H1 (cell line): ENCODE measurements around the gene AOPEP. TPM values are rescaled to one million over a fixed set of nuclear protein-coding genes. Genes with fewer than 3 reads are reported as not detected.

Source experiments
- CTCF ChIA-PET: fragments of 300-600 bp; sonication (Branson Sonifier 250); formaldehyde crosslinking; loops from one replicate; lab custom pipeline; 2021; ENCODE audit not compliant: partially characterized antibody; lab: Charles Lee
- POLR2A ChIA-PET: fragments of 300-600 bp; sonication (Branson Sonifier 250); formaldehyde crosslinking; loops from one replicate; lab custom pipeline; 2021; ENCODE audit warnings: inconsistent platforms; ENCODE audit not compliant: partially characterized antibody; lab: Charles Lee
- DNase-seq, 2 experiments: peaks; one replicate each; pipeline versions ENCODE4 v3.0.0 to v3.0.0-alpha.2; 2010 to 2022; ENCODE audit warnings: low spot score in 2 of 2, low read depth in 1 of 2, mixed read lengths in 1 of 2
- FAIRE-seq: peaks from 2 replicates; lab custom pipeline; 2011; peaks lifted over from hg19 to GRCh38; lab: Jason Lieb, UNC
- H2AFZ ChIP-seq: 2 replicates; pipeline ENCODE4 v1.8.1; 2012; ENCODE audit warnings: low read length, inconsistent platforms
- H2AK5ac ChIP-seq: 2 replicates; pipeline ENCODE4 v1.6.1; 2013; ENCODE audit warnings: low read depth, low read length
- H2BK120ac ChIP-seq: replicated peaks from 2 replicates; pipeline ENCODE3; 2013; ENCODE audit warnings: low read depth, low read length, inconsistent platforms
- H2BK12ac ChIP-seq: 2 replicates; pipeline ENCODE4 v1.6.1; 2013; ENCODE audit warnings: low read depth, low read length
- H2BK15ac ChIP-seq: 2 replicates; pipeline ENCODE4 v1.6.1; 2013; ENCODE audit warnings: low read length
- H2BK20ac ChIP-seq: 2 replicates; pipeline ENCODE4 v1.6.1; 2013; ENCODE audit warnings: low read length
- H2BK5ac ChIP-seq: 2 replicates; pipeline ENCODE4 v1.6.1; 2013; ENCODE audit warnings: low read depth, low read length
- H3K14ac ChIP-seq: 2 replicates; pipeline ENCODE4 v1.6.1; 2013; ENCODE audit warnings: inconsistent platforms; ENCODE audit not compliant: insufficient read length
- H3K18ac ChIP-seq: 2 replicates; pipeline ENCODE4 v1.6.1; 2013; ENCODE audit warnings: low read length; ENCODE audit errors: extremely low read depth
- H3K23ac ChIP-seq: 2 replicates; pipeline ENCODE4 v1.6.1; 2013; ENCODE audit warnings: inconsistent platforms; ENCODE audit not compliant: insufficient read length
- H3K23me2 ChIP-seq: 2 replicates; pipeline ENCODE4 v1.6.1; 2013; ENCODE audit warnings: low read depth, low read length
- H3K27ac ChIP-seq: 2 replicates; pipeline ENCODE4 v1.6.1; 2011; ENCODE audit warnings: low read depth, low read length, inconsistent platforms
- H3K27me3 ChIP-seq, 4 experiments: replicated peaks in 1 of 4; 1 replicate in 1 of 4; 2 replicates in 3 of 4; pipeline versions ENCODE4 v1.6.1 to v1.8.1; 2011 to 2013; ENCODE audit warnings: low read length in 3 of 4, mild to moderate bottlenecking in 3 of 4, inconsistent platforms in 2 of 4, mixed read lengths in 2 of 4, moderate library complexity in 1 of 4; ENCODE audit not compliant: control insufficient read depth in 3 of 4, insufficient read depth in 3 of 4; ENCODE audit errors: extremely low read depth in 1 of 4
- H3K36me3 ChIP-seq, 4 experiments: 2 replicates each; pipeline versions ENCODE4 v1.6.1 to v1.8.1; 2011 to 2013; ENCODE audit warnings: mild to moderate bottlenecking in 4 of 4, low read length in 3 of 4, moderate library complexity in 2 of 4, control low read depth in 1 of 4, inconsistent platforms in 1 of 4; ENCODE audit not compliant: insufficient read depth in 4 of 4, control insufficient read depth in 2 of 4
- H3K4ac ChIP-seq: replicated peaks from 2 replicates; pipeline ENCODE3; 2013; ENCODE audit warnings: low read length, low read depth, mixed read lengths, inconsistent platforms; ENCODE audit not compliant: insufficient read length
- H3K4me1 ChIP-seq, 4 experiments: replicated peaks in 1 of 4; 1 replicate in 1 of 4; 2 replicates in 3 of 4; pipeline versions ENCODE4 v1.6.1 to v1.8.1; 2011 to 2013; ENCODE audit warnings: low read length in 3 of 4, inconsistent platforms in 2 of 4, mixed read lengths in 1 of 4; ENCODE audit not compliant: insufficient read depth in 4 of 4, control insufficient read depth in 3 of 4
- H3K4me2 ChIP-seq, 2 experiments: 2 replicates each; pipeline versions ENCODE4 v1.6.1 to v1.8.1; 2011 to 2013; ENCODE audit warnings: low read depth in 2 of 2, low read length in 2 of 2, control low read depth in 1 of 2, inconsistent platforms in 1 of 2, mild to moderate bottlenecking in 1 of 2; ENCODE audit not compliant: insufficient read depth in 1 of 2
- H3K4me3 ChIP-seq, 4 experiments: fragments of 200-600, 300-600 bp in 1 of 4; sonication (generic), shearing (Covaris generic), sonication (Bioruptor Twin) in 1 of 4; 2 replicates each; pipeline versions ENCODE4 v1.5.1 to v1.8.1; 2011 to 2016; ENCODE audit warnings: low read length in 4 of 4, low read depth in 3 of 4, control low read depth in 2 of 4, inconsistent platforms in 2 of 4, mild to moderate bottlenecking in 2 of 4, mixed read lengths in 1 of 4, moderate library complexity in 1 of 4; ENCODE audit not compliant: insufficient read depth in 2 of 4; ENCODE audit errors: extremely low read depth in 1 of 4
- H3K56ac ChIP-seq: replicated peaks from 2 replicates; pipeline ENCODE3; 2013; ENCODE audit warnings: low read depth, mild to moderate bottlenecking, mixed read lengths, low read length, inconsistent platforms; ENCODE audit not compliant: insufficient read length
- H3K79me1 ChIP-seq: 2 replicates; pipeline ENCODE4 v1.6.1; 2013; ENCODE audit warnings: low read depth, low read length, control low read depth
- H3K79me2 ChIP-seq, 2 experiments: 2 replicates each; pipeline versions ENCODE4 v1.6.1 to v1.8.1; 2012 to 2013; ENCODE audit warnings: low read length in 2 of 2, mild to moderate bottlenecking in 2 of 2, inconsistent platforms in 1 of 2; ENCODE audit not compliant: insufficient read depth in 2 of 2, control insufficient read depth in 1 of 2
- H3K9ac ChIP-seq, 4 experiments: replicated peaks in 1 of 4; 1 replicate in 1 of 4; 2 replicates in 3 of 4; pipeline versions ENCODE4 v1.6.1 to v1.8.1; 2011 to 2013; ENCODE audit warnings: low read depth in 3 of 4, low read length in 3 of 4, control low read depth in 2 of 4, mild to moderate bottlenecking in 2 of 4, moderate library complexity in 2 of 4, inconsistent platforms in 1 of 4; ENCODE audit errors: extremely low read depth in 1 of 4
- H3K9me3 ChIP-seq, 2 experiments: 2 replicates each; pipeline versions ENCODE4 v1.6.1 to v1.8.1; 2012 to 2013; ENCODE audit warnings: mild to moderate bottlenecking in 2 of 2, moderate library complexity in 2 of 2, control low read depth in 1 of 2, inconsistent platforms in 1 of 2, low read depth in 1 of 2, low read length in 1 of 2, mixed read lengths in 1 of 2; ENCODE audit not compliant: insufficient read depth in 2 of 2
- H4K20me1 ChIP-seq, 2 experiments: replicated peaks in 1 of 2; 2 replicates each; pipeline versions ENCODE3 to v1.8.1; 2011 to 2013; ENCODE audit warnings: inconsistent platforms in 2 of 2, low read length in 2 of 2, mild to moderate bottlenecking in 1 of 2; ENCODE audit not compliant: insufficient read depth in 2 of 2, control insufficient read depth in 1 of 2
- H4K5ac ChIP-seq: 2 replicates; pipeline ENCODE4 v1.6.1; 2013; ENCODE audit warnings: low read length, low read depth, mixed read lengths, inconsistent platforms; ENCODE audit not compliant: insufficient read length
- H4K8ac ChIP-seq: 2 replicates; pipeline ENCODE4 v1.8.0; 2013; ENCODE audit warnings: mild to moderate bottlenecking, moderate library complexity, low read length, inconsistent platforms; ENCODE audit not compliant: insufficient read depth; ENCODE audit errors: extremely low read depth
- H4K91ac ChIP-seq: replicated peaks from 2 replicates; pipeline ENCODE3; 2013; ENCODE audit warnings: low read length, mixed read lengths, inconsistent platforms; ENCODE audit not compliant: insufficient read length
- ATF2 ChIP-seq: IDR thresholded peaks from 2 replicates; pipeline ENCODE4 v1.6.1; 2012; ENCODE audit warnings: low read length, inconsistent platforms
- BCL11A ChIP-seq, 2 experiments: IDR thresholded peaks; one replicate each; pipeline ENCODE4 v1.6.1; 2011; ENCODE audit warnings: low read depth in 2 of 2, low read length in 2 of 2, mild to moderate bottlenecking in 2 of 2
- POU5F1 ChIP-seq: IDR thresholded peaks from 2 replicates; pipeline ENCODE4 v1.6.1; 2011; ENCODE audit warnings: low read depth, mild to moderate bottlenecking, low read length, moderate library complexity
- RFX5 ChIP-seq: IDR thresholded peaks from 2 replicates; pipeline ENCODE4 v1.6.1; 2011; ENCODE audit warnings: low read depth, low read length, improper control_type of control experiment, borderline replicate concordance
- RNF2 ChIP-seq: fragments of 200-900, 300-1000 bp; sonication (generic); IDR thresholded peaks from 2 replicates; pipeline ENCODE4 v1.7.1; 2016; ENCODE audit warnings: borderline replicate concordance, low read depth, mild to moderate bottlenecking, antibody characterized with exemption, low read length; ENCODE audit not compliant: poor library complexity, severe bottlenecking; ENCODE audit errors: missing control alignments
- SIRT6 ChIP-seq: IDR thresholded peaks from one replicate; pipeline ENCODE4 v1.7.1; 2012; ENCODE audit warnings: low read length, inconsistent platforms
- SRF ChIP-seq: IDR thresholded peaks from 2 replicates; pipeline ENCODE4 v1.6.1; 2011; ENCODE audit warnings: mild to moderate bottlenecking, low read depth, low read length, moderate library complexity
- TAF1 ChIP-seq: IDR thresholded peaks from 2 replicates; pipeline ENCODE4 v1.6.1; 2011; ENCODE audit warnings: mild to moderate bottlenecking, low read depth, low read length
- TAF7 ChIP-seq: optimal IDR thresholded peaks from 2 replicates; pipeline ENCODE3; 2011; ENCODE audit warnings: low read depth, mild to moderate bottlenecking, inconsistent platforms, low read length, moderate library complexity, borderline replicate concordance
- WGBS, 2 experiments: shearing (Covaris generic) in 1 of 2; methylation state at CpG; one replicate each; pipeline versions ENCODE4 v1.1.6 to v1.1.7; 2013 to 2015; ENCODE audit warnings: low lambda C conversion rate in 2 of 2, mixed read lengths in 2 of 2, inconsistent platforms in 1 of 2, low coverage in 1 of 2, missing lambda C conversion rate in 1 of 2; ENCODE audit not compliant: insufficient replicate concordance in 2 of 2, insufficient coverage in 1 of 2, insufficient read length in 1 of 2; ENCODE audit errors: extremely low coverage in 1 of 2, missing lambda C conversion rate in 1 of 2; 5-methylcytosine and 5-hydroxymethylcytosine counted together
- polyA plus RNA-seq, 7 experiments: library from polyadenylated mRNA; depleted of rRNA in 3 of 7; stranded (reverse) in 5 of 7; unstranded in 2 of 7; fragments of >200 nt in 5 of 7; fragments of 200-250 nt in 2 of 7; gene quantifications; 1 replicate in 5 of 7; 2 replicates in 1 of 7; 4 replicates in 1 of 7; pipeline versions ENCODE4 v1.2.1 to v1.2.3, GENCODE V29; 2011 to 2013; ENCODE audit warnings: missing spikeins in 2 of 7, mixed read lengths in 2 of 7
- total RNA-seq: library from RNA; stranded (reverse); fragmentation: NEBNext Ultra II Directional; extraction: Animal tissue kit (Norgen Biotek cat#: 25700); gene quantifications from 2 replicates; pipeline ENCODE4 v1.2.1, GENCODE V29; 2021
- TF ChIP-seq, protein P1 (sequence below): IDR thresholded peaks from 2 replicates; pipeline ENCODE4 v1.6.1; 2012; ENCODE audit warnings: inconsistent platforms
- TF ChIP-seq, protein P2 (sequence below): IDR thresholded peaks from 2 replicates; pipeline ENCODE4 v1.6.1; 2011; ENCODE audit warnings: low read length, improper control_type of control experiment

Gene AOPEP
- total and polyA plus RNA-seq, 2 of the 8 experiments (the other 6 are each of a cell fraction or from before 2014, with no cell fraction given) = 6.1 to 14.3 TPM

DNA sequence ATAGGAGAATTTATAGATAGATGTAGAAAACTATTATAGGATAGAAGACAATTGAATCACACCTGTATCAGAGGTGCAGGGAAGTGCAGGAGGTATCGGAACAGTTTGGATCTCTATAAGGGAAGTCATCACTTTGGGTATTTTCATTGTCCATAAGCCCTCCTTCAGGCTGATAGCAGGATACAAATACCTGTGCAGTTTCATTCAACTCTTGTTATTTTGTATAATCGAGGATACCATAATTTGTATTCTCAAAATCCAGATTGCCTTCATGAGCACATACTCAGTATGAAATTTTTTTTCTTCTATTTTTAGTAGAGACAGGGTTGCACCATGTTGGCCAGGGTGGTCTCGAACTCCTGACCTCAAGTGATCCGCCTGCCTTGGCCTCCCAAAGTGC is 289.1 kb downstream of the AOPEP start:
- no peak overlapping the region for H3K14ac ChIP-seq
- CTCF ChIA-PET = no interaction called here
- no peak overlapping the region for H4K5ac ChIP-seq
- no peak overlapping the region for H2BK20ac ChIP-seq
- no peak overlapping the region for H2AFZ ChIP-seq
- H3K23ac ChIP-seq = no peak overlapping the region
- no peak overlapping the region for H2BK15ac ChIP-seq
- no peak overlapping the region for H3K4me3 ChIP-seq
- no peak overlapping the region for H2BK12ac ChIP-seq
- no peak overlapping the region for H3K9ac ChIP-seq
- WGBS, 2 experiments = 93% methylated on average over 4 of the region's 4 CpGs; no CpG with 5 or more reads in 1 of the 2 experiments
- H3K79me2 ChIP-seq = no peaks in the 10 kb centered on the region
- no peaks in the 10 kb centered on the region for H3K4me1 ChIP-seq
- no peak overlapping the region for H3K56ac ChIP-seq
- H2BK120ac ChIP-seq = no peak overlapping the region
- no peak overlapping the region for H4K8ac ChIP-seq
- no peak overlapping the region for H3K18ac ChIP-seq
- DNase-seq = no peak
- peaks cover 0 to 3% (median 0%) of the 10 kb centered on the region in 4 experiments; a peak in 2 of 8 replicates for H3K36me3 ChIP-seq
- no peaks in the 10 kb centered on the region; the same call in 1 of the 2 replicates for H3K79me1 ChIP-seq
- H4K20me1 ChIP-seq = no peaks in the 10 kb centered on the region
- no peak overlapping the region for H3K4ac ChIP-seq
- H3K4me2 ChIP-seq = no peak overlapping the region
- no peak overlapping the region for H4K91ac ChIP-seq
- no peaks in the 10 kb centered on the region for H3K9me3 ChIP-seq
- POLR2A ChIA-PET = no interaction called here
- no peak overlapping the region for H3K27ac ChIP-seq
- H2BK5ac ChIP-seq = no peak overlapping the region
- no peak for FAIRE-seq
- no peaks in the 10 kb centered on the region for H3K27me3 ChIP-seq
- H3K23me2 ChIP-seq = no peaks in the 10 kb centered on the region
- no peak overlapping the region for H2AK5ac ChIP-seq
- TF ChIP-seq SIRT6 = no peak
- no peak for TF ChIP-seq TAF1
- TF ChIP-seq, protein P1, sequence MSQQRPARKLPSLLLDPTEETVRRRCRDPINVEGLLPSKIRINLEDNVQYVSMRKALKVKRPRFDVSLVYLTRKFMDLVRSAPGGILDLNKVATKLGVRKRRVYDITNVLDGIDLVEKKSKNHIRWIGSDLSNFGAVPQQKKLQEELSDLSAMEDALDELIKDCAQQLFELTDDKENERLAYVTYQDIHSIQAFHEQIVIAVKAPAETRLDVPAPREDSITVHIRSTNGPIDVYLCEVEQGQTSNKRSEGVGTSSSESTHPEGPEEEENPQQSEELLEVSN = no peak
- TF ChIP-seq POU5F1 = no peak
- TF ChIP-seq RNF2 = no peak
- no peak for TF ChIP-seq SRF
- no peak for TF ChIP-seq ATF2
- TF ChIP-seq, protein P2, sequence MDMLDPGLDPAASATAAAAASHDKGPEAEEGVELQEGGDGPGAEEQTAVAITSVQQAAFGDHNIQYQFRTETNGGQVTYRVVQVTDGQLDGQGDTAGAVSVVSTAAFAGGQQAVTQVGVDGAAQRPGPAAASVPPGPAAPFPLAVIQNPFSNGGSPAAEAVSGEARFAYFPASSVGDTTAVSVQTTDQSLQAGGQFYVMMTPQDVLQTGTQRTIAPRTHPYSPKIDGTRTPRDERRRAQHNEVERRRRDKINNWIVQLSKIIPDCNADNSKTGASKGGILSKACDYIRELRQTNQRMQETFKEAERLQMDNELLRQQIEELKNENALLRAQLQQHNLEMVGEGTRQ = no peak
- TF ChIP-seq TAF7 = no peak
- no peak for TF ChIP-seq BCL11A (IDR thresholded peaks at IDR 0.05; ENCODE audit: low read depth in 2 of 2, low read length in 2 of 2)
- no peak for TF ChIP-seq RFX5
